Measurements from ENCODE around the gene REG4.

DNA sequence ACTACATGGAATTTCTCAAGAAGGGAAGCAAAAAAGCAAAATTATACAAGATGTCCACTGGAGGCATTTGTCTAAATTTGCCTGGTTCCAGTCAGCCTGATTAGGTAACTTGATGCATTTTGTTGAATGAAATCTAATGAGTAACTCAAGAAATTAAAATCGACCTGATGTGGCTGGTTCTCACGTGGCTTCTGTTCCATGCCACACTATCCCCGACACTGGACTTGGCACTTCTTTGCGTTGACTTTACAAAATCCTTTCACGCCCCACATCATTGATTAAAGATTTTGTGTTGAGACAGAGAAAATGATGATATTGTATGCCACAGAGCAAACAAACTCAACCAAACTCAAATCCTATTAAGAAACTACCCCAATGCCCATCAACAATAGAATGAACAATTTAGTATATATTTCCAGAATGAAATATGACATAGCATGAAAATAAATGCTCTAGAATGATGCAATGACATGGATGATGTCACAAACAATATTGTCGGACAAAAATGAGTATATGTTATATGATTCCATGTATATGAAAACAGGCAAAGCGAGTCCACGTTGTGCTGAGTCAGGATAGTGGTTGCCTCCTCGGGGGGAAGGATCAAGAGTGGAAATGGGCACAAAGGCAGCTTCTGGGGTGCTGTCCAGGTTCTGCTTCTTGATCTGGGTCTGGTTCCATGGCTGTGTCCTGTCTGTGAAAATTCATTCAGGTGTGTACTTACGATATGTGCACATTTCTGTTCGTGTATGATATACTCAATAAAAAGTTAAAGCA, 29.6 kb downstream of the REG4 start:
- TF ChIP-seq HNF4G (IDR thresholded peaks at IDR 0.05) (no peak), RAD21 (IDR thresholded peaks at IDR 0.05) (peak; percentile 32 to 52), TAF1 (conservative IDR thresholded peaks at IDR 0.05) (no peak), EGR1 (IDR thresholded peaks at IDR 0.05; ENCODE audit: low read depth in 2 of 2) (no peak), GABPA (IDR thresholded peaks at IDR 0.05 in 1 of 2, conservative IDR thresholded peaks at IDR 0.05 in 1 of 2) (no peak), YY1 (IDR thresholded peaks at IDR 0.05) (peak; percentile 43), SP1 (IDR thresholded peaks at IDR 0.05) (peak; percentile 41), JUND (IDR thresholded peaks at IDR 0.05) (peak in 1 of 2 donors; percentile 16), RXRA (IDR thresholded peaks at IDR 0.05) (peak; percentile 37 to 73), HNF4A (conservative IDR thresholded peaks at IDR 0.05) (peak; percentile 38 to 74)
- TF ChIP-seq, protein P1, sequence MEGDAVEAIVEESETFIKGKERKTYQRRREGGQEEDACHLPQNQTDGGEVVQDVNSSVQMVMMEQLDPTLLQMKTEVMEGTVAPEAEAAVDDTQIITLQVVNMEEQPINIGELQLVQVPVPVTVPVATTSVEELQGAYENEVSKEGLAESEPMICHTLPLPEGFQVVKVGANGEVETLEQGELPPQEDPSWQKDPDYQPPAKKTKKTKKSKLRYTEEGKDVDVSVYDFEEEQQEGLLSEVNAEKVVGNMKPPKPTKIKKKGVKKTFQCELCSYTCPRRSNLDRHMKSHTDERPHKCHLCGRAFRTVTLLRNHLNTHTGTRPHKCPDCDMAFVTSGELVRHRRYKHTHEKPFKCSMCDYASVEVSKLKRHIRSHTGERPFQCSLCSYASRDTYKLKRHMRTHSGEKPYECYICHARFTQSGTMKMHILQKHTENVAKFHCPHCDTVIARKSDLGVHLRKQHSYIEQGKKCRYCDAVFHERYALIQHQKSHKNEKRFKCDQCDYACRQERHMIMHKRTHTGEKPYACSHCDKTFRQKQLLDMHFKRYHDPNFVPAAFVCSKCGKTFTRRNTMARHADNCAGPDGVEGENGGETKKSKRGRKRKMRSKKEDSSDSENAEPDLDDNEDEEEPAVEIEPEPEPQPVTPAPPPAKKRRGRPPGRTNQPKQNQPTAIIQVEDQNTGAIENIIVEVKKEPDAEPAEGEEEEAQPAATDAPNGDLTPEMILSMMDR (IDR thresholded peaks at IDR 0.05; ENCODE audit: low read depth, low read length, missing input control), result peak; percentile 22
- TF ChIP-seq, protein P2, sequence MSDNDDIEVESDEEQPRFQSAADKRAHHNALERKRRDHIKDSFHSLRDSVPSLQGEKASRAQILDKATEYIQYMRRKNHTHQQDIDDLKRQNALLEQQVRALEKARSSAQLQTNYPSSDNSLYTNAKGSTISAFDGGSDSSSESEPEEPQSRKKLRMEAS (IDR thresholded peaks at IDR 0.05), result no peak
- TF ChIP-seq, protein P3, sequence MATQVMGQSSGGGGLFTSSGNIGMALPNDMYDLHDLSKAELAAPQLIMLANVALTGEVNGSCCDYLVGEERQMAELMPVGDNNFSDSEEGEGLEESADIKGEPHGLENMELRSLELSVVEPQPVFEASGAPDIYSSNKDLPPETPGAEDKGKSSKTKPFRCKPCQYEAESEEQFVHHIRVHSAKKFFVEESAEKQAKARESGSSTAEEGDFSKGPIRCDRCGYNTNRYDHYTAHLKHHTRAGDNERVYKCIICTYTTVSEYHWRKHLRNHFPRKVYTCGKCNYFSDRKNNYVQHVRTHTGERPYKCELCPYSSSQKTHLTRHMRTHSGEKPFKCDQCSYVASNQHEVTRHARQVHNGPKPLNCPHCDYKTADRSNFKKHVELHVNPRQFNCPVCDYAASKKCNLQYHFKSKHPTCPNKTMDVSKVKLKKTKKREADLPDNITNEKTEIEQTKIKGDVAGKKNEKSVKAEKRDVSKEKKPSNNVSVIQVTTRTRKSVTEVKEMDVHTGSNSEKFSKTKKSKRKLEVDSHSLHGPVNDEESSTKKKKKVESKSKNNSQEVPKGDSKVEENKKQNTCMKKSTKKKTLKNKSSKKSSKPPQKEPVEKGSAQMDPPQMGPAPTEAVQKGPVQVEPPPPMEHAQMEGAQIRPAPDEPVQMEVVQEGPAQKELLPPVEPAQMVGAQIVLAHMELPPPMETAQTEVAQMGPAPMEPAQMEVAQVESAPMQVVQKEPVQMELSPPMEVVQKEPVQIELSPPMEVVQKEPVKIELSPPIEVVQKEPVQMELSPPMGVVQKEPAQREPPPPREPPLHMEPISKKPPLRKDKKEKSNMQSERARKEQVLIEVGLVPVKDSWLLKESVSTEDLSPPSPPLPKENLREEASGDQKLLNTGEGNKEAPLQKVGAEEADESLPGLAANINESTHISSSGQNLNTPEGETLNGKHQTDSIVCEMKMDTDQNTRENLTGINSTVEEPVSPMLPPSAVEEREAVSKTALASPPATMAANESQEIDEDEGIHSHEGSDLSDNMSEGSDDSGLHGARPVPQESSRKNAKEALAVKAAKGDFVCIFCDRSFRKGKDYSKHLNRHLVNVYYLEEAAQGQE (IDR thresholded peaks at IDR 0.05), result no peak
- TF ChIP-seq, protein P4, sequence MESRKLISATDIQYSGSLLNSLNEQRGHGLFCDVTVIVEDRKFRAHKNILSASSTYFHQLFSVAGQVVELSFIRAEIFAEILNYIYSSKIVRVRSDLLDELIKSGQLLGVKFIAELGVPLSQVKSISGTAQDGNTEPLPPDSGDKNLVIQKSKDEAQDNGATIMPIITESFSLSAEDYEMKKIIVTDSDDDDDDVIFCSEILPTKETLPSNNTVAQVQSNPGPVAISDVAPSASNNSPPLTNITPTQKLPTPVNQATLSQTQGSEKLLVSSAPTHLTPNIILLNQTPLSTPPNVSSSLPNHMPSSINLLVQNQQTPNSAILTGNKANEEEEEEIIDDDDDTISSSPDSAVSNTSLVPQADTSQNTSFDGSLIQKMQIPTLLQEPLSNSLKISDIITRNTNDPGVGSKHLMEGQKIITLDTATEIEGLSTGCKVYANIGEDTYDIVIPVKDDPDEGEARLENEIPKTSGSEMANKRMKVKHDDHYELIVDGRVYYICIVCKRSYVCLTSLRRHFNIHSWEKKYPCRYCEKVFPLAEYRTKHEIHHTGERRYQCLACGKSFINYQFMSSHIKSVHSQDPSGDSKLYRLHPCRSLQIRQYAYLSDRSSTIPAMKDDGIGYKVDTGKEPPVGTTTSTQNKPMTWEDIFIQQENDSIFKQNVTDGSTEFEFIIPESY (IDR thresholded peaks at IDR 0.05), result no peak

Data from liver (tissue), 3 donors.